ENCODE measurements around the gene SGCG. TPM values are rescaled to one million over a fixed set of nuclear protein-coding genes. Genes with fewer than 3 reads are reported as not detected.

SGCG gene
- total RNA-seq, 1 experiment from 2014 or later = not detected

DNA sequence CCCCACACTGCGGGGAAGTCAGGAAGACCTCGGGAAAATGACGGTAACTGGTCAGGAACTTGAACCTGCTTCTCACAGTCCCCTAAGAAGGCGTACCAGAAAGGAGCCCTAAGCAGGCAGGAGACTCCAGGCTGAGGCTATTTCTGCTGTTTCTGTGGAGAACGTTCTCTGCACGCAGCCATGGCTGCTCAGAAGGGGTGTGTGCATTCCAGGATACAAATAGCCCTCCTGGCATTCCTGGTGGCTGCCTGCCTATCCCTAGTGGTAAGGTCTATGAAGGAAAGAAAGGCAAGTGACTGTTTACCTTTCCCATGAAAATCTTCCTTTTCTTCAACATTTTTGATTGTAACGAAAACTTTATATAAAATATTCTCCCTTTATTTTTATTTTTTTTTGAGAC, 2.5 kb downstream of the SGCG start:
- H3K27ac ChIP-seq = no peak overlapping the region
- DNase-seq = no peak
- peaks cover 59% of the 10 kb centered on the region for H3K27me3 ChIP-seq (ENCODE audit: insufficient read depth, low read depth)
- intact Hi-C loops (cut with micrococcal nuclease; ENCODE audit: unreplicated experiment) = no loop called here
- no peaks in the 10 kb centered on the region for H3K9me3 ChIP-seq (ENCODE audit: insufficient read depth, low read depth)
- ChIA-PET POLR2A (ENCODE audit: unreplicated experiment) (no interaction called here), CTCF (no interaction called here)
- H3K4me3 ChIP-seq = no peak overlapping the region
- no peaks in the 10 kb centered on the region for H3K79me2 ChIP-seq (ENCODE audit: low read depth)
- no peak overlapping the region for H2AFZ ChIP-seq
- H3F3A ChIP-seq (ENCODE audit: insufficient read depth, low read depth) = no peaks in the 10 kb centered on the region
- no peak overlapping the region for H3K4me2 ChIP-seq
- H3K4me1 ChIP-seq (replicated peaks; ENCODE audit: insufficient read depth) = no peaks in the 10 kb centered on the region
- no peaks in the 10 kb centered on the region for H3K36me3 ChIP-seq (ENCODE audit: low read depth)
- BruUV-seq (replicated peaks) = no TSS peak
- no peaks in the 10 kb centered on the region for H3K9me2 ChIP-seq (ENCODE audit: insufficient read depth)
- TF ChIP-seq CTCF (conservative IDR thresholded peaks at IDR 0.05) (no peak), EZH2 (IDR thresholded peaks at IDR 0.05; ENCODE audit: low read depth) (no peak)
- H4K20me1 ChIP-seq (ENCODE audit: insufficient read depth) = no peaks in the 10 kb centered on the region

- H3K9me3 ChIP-seq (ENCODE audit: insufficient read depth, low read depth) = no peaks in the 10 kb centered on the region
- H3F3A ChIP-seq (ENCODE audit: insufficient read depth, low read depth) = no peaks in the 10 kb centered on the region
- H3K27me3 ChIP-seq (ENCODE audit: insufficient read depth, low read depth) = peaks cover 61% of the 10 kb centered on the region
- H3K9me2 ChIP-seq (ENCODE audit: insufficient read depth) = no peaks in the 10 kb centered on the region; the same call in 1 of the 2 replicates
- no peak overlapping the region for H3K4me2 ChIP-seq
- no peak for DNase-seq
- no peak overlapping the region for H3K27ac ChIP-seq
- H3K4me3 ChIP-seq = no peak overlapping the region
- ChIA-PET POLR2A (ENCODE audit: unreplicated experiment) (no interaction called here), CTCF (no interaction called here)
- no peak overlapping the region for H2AFZ ChIP-seq
- TF ChIP-seq EZH2 (IDR thresholded peaks at IDR 0.05; ENCODE audit: low read depth) (no peak), CTCF (conservative IDR thresholded peaks at IDR 0.05) (no peak)
- H4K20me1 ChIP-seq (ENCODE audit: insufficient read depth) = no peaks in the 10 kb centered on the region
- BruUV-seq (replicated peaks) = no TSS peak
- H3K36me3 ChIP-seq (ENCODE audit: low read depth) = no peaks in the 10 kb centered on the region
- intact Hi-C loops (cut with micrococcal nuclease; ENCODE audit: unreplicated experiment) = no loop called here
- H3K79me2 ChIP-seq (ENCODE audit: low read depth) = no peaks in the 10 kb centered on the region
- H3K4me1 ChIP-seq (replicated peaks; ENCODE audit: insufficient read depth) = no peaks in the 10 kb centered on the region
Observed at GRCh38 chr13:23185542-23185941, 4.8 kb downstream of the SGCG start.

GRCh38 chr13:23201870-23202269, 21.1 kb downstream of the SGCG start:
- Histone ChIP-seq H3K27me3 (ENCODE audit: insufficient read depth, low read depth) (peaks cover 22% of the 10 kb centered on the region), H3K4me1 (replicated peaks; ENCODE audit: insufficient read depth) (no peaks in the 10 kb centered on the region), H2AFZ (no peak overlapping the region), H3K9me3 (ENCODE audit: insufficient read depth, low read depth) (no peaks in the 10 kb centered on the region), H3F3A (ENCODE audit: insufficient read depth, low read depth) (no peaks in the 10 kb centered on the region), H3K9me2 (ENCODE audit: insufficient read depth) (no peaks in the 10 kb centered on the region), H3K27ac (no peak overlapping the region), H3K4me3 (no peak overlapping the region), H4K20me1 (ENCODE audit: insufficient read depth) (no peaks in the 10 kb centered on the region), H3K4me2 (no peak overlapping the region), H3K36me3 (ENCODE audit: low read depth) (no peaks in the 10 kb centered on the region), H3K79me2 (ENCODE audit: low read depth) (no peaks in the 10 kb centered on the region)
- no peak for TF ChIP-seq CTCF (conservative IDR thresholded peaks at IDR 0.05)
- TF ChIP-seq EZH2 (IDR thresholded peaks at IDR 0.05; ENCODE audit: low read depth) = no peak
- BruUV-seq (replicated peaks) = no TSS peak
- intact Hi-C loops (cut with micrococcal nuclease; ENCODE audit: unreplicated experiment) = no loop called here
- POLR2A ChIA-PET (ENCODE audit: unreplicated experiment) = no interaction called here
- CTCF ChIA-PET = no interaction called here
- DNase-seq = no peak

Measured in PC-9 (cell line).